DMS53 treated with DMSO at 0.1 percent for 48 hours (cell line): ENCODE data around the gene ADAT2.

ENCODE experiments used
- DNase-seq: peaks from one replicate; lab custom pipeline; 2025; ENCODE audit not compliant: unreplicated experiment; lab: John Stamatoyannopoulos, UW

ADAT2 gene

GRCh38 chr6:143397227-143398222 lies 53.0 kb downstream of the ADAT2 start:
- DNase-seq: no peak

GRCh38 chr6:143396497-143397226 lies 53.8 kb downstream of the ADAT2 start:
- DNase-seq: no peak

GRCh38 chr6:143395699-143396098 lies 54.8 kb downstream of the ADAT2 start:
- no peak for DNase-seq

GRCh38 chr6:143394389-143394788 lies 56.1 kb downstream of the ADAT2 start:
- no peak for DNase-seq

GRCh38 chr6:143390278-143390677 lies 60.2 kb downstream of the ADAT2 start:
- DNase-seq: no peak

- DNase-seq: no peak
Measured at GRCh38 chr6:143385636-143386035, 64.9 kb downstream of the ADAT2 start.

- no peak for DNase-seq
Measured at GRCh38 chr6:143376861-143377260, 73.6 kb downstream of the ADAT2 start.

GRCh38 chr6:143376375-143376774 lies 74.1 kb downstream of the ADAT2 start:
- no peak for DNase-seq

- no peak for DNase-seq
Measured at GRCh38 chr6:143375022-143375585, 75.4 kb downstream of the ADAT2 start.

- DNase-seq: no peak
Measured at GRCh38 chr6:143374014-143374413, 76.5 kb downstream of the ADAT2 start.
